Breast epithelium (tissue), 4 donors: ENCODE data around the gene CRELD1. TPM values are rescaled to one million over a fixed set of nuclear protein-coding genes. Genes with fewer than 3 reads are reported as not detected.

Experiments used
- DNase-seq, 2 donors: peaks; one replicate each; pipeline ENCODE4 v3.0.0-alpha.2; 2019; ENCODE audit warnings: low spot score in 2 of 2
- H3K27ac ChIP-seq, 2 donors: fragments of 200-600 bp; sonication (generic) in 1 of 2; one replicate each; pipeline ENCODE4 v1.5.1; 2016 to 2019; ENCODE audit warnings: mild to moderate bottlenecking in 1 of 2
- H3K27me3 ChIP-seq, 2 donors: fragments of 200-600 bp; sonication (generic) in 1 of 2; one replicate each; pipeline versions ENCODE4 v1.5.1 to v1.6.0; 2017 to 2019; ENCODE audit warnings: control low read depth in 1 of 2, mild to moderate bottlenecking in 1 of 2
- H3K36me3 ChIP-seq: fragments of 200-600 bp; one replicate; pipeline ENCODE4 v1.5.1; 2019
- H3K4me1 ChIP-seq, 2 donors: fragments of 200-600 bp; sonication (generic); one replicate each; pipeline ENCODE4 v1.5.1; 2016 to 2019; ENCODE audit warnings: control low read depth in 1 of 2
- H3K4me3 ChIP-seq, 3 donors: fragments of 200-600 bp; sonication (generic); 1 replicate in 2 of 3; 2 replicates in 1 of 3; pipeline ENCODE4 v1.5.1; 2016 to 2019; ENCODE audit warnings: mild to moderate bottlenecking in 3 of 3, moderate library complexity in 2 of 3
- H3K9me3 ChIP-seq, 2 donors: fragments of 200-600 bp; sonication (generic) in 1 of 2; one replicate each; pipeline ENCODE4 v1.5.1; 2016 to 2019; ENCODE audit warnings: control low read depth in 1 of 2
- intact Hi-C: fragments of 100-400 bp; cut with DNase I; formaldehyde crosslinking; loops from one replicate; pipeline ENCODE4 v1.15.1; 2023; ENCODE audit warnings: low total_unique reads
- total RNA-seq, 3 donors: library from RNA; depleted of rRNA; stranded (reverse); fragments of >200 nt; gene quantifications; one replicate each; pipeline ENCODE4 v1.1.0, GENCODE V29; 2016
- TF ChIP-seq, protein P1 (sequence below), 3 donors: fragments of 450-650 bp; IDR thresholded peaks; one replicate each; pipeline ENCODE4 v1.5.1; 2016 to 2017; ENCODE audit warnings: antibody characterized with exemption in 3 of 3, mild to moderate bottlenecking in 3 of 3, moderate library complexity in 3 of 3

CRELD1 gene
- total RNA-seq, 3 donors from 2014 or later: 33.6 to 52.4 (median 44.6) TPM

DNA sequence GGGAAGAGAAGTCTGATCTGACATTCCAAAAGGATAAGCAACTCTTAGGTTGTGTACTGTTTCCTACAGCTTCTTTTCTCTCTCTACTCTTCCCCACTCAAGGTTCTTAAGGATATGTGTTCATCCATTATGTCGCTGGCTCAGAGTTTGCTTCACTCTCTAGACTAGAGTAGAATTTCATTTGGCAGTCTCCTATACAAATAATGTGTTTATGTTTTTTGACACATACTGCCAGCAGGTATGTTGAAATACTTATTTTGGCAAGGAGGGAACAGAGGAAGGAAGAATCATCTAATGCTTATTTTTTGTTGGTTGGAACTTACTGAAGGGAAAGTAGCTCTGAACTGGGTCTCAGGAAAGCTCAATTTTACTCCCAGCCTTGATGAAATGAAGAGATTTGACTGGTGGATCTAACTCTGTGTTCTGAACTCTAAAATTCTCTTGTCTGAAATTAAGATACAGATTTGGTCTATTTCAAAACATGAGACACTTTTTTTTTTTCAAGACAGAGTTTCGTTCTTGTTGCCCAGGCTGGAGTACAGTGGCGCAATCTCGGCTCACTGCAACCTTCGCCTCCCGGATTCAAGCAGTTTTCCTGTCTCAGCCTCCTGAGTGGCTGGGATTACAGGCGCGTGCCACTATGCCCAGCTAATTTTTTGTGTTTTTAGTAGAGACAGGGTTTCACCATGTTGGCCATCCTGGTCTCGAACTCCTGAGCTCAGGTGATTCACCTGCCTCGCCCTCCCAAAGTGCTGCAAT, 60.6 kb downstream of the CRELD1 start:
- no peaks in the 10 kb centered on the region for H3K4me1 ChIP-seq
- no peaks in the 10 kb centered on the region for H3K9me3 ChIP-seq
- peak in 1 of 2 donors; percentile 7 for DNase-seq
- intact Hi-C loops: no loop called here
- TF ChIP-seq, protein P1, sequence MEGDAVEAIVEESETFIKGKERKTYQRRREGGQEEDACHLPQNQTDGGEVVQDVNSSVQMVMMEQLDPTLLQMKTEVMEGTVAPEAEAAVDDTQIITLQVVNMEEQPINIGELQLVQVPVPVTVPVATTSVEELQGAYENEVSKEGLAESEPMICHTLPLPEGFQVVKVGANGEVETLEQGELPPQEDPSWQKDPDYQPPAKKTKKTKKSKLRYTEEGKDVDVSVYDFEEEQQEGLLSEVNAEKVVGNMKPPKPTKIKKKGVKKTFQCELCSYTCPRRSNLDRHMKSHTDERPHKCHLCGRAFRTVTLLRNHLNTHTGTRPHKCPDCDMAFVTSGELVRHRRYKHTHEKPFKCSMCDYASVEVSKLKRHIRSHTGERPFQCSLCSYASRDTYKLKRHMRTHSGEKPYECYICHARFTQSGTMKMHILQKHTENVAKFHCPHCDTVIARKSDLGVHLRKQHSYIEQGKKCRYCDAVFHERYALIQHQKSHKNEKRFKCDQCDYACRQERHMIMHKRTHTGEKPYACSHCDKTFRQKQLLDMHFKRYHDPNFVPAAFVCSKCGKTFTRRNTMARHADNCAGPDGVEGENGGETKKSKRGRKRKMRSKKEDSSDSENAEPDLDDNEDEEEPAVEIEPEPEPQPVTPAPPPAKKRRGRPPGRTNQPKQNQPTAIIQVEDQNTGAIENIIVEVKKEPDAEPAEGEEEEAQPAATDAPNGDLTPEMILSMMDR (IDR thresholded peaks at IDR 0.05): no peak
- H3K27ac ChIP-seq: peak overlapping the region; percentile 68 to 69
- no peaks in the 10 kb centered on the region for H3K27me3 ChIP-seq
- H3K4me3 ChIP-seq: no peak overlapping the region
- no peaks in the 10 kb centered on the region for H3K36me3 ChIP-seq

Other genes starting within 250 kb of the CRELD1 start
- not detected for gene CPNE9, start 230.0 kb upstream of the CRELD1 start, total RNA-seq
- 10 to 100 TPM; 14.7 to 19.7 (median 19.3) TPM for gene BRPF1, start 202.1 kb upstream of the CRELD1 start, total RNA-seq
- gene OGG1, start 183.9 kb upstream of the CRELD1 start, total RNA-seq: 10 to 100 TPM; 21.3 to 33.4 (median 23.3) TPM
- gene CAMK1, start 163.9 kb upstream of the CRELD1 start, total RNA-seq: 10 to 100 TPM; 25.2 to 58.7 (median 40.0) TPM
- 10 to 100 TPM; 66.1 to 73.4 (median 70.1) TPM for gene TADA3, start 141.4 kb upstream of the CRELD1 start, total RNA-seq
- gene ARPC4, start 140.8 kb upstream of the CRELD1 start, total RNA-seq: 100 to 1,000 TPM; 116 to 163 (median 117) TPM
- 10 to 100 TPM; 63.1 to 76.7 (median 72.3) TPM for gene TTLL3, start 123.6 kb upstream of the CRELD1 start, total RNA-seq
- 10 to 100 TPM; 33.4 to 41.3 (median 38.3) TPM for gene RPUSD3, start 89.8 kb upstream of the CRELD1 start, total RNA-seq
- gene CIDEC, start 53.6 kb upstream of the CRELD1 start, total RNA-seq: 1,000 to 10,000 TPM in 1 of 3 donors, 100 to 1,000 TPM in 1, 10 to 100 TPM in 1; 92.3 to 1,697 (median 153) TPM
- 10 to 100 TPM; 34.1 to 73.1 (median 56.5) TPM for gene JAGN1, start 43.2 kb upstream of the CRELD1 start, total RNA-seq
- gene IL17RE, start 31.0 kb upstream of the CRELD1 start, total RNA-seq: 10 to 100 TPM; 11.5 to 22.0 (median 11.7) TPM
- gene IL17RC, start 16.7 kb upstream of the CRELD1 start, total RNA-seq: 100 to 1,000 TPM in 1 of 3 donors, 10 to 100 TPM in 2; 59.6 to 119 (median 90.6) TPM
- 1 to 10 TPM in 2 of 3 donors, under 1 TPM in 1; 0.64 to 2.8 (median 2.0) TPM for gene PRRT3, start 18.6 kb downstream of the CRELD1 start, total RNA-seq
- gene EMC3, start 53.0 kb downstream of the CRELD1 start, total RNA-seq: 10 to 100 TPM; 38.3 to 88.5 (median 42.9) TPM
- 10 to 100 TPM in 1 of 3 donors, 1 to 10 TPM in 2; 3.7 to 12.9 (median 6.2) TPM for gene FANCD2, start 92.6 kb downstream of the CRELD1 start, total RNA-seq
- not detected for gene FANCD2OS, start 174.4 kb downstream of the CRELD1 start, total RNA-seq
- 100 to 1,000 TPM; 119 to 144 (median 119) TPM for gene BRK1, start 181.8 kb downstream of the CRELD1 start, total RNA-seq
- gene VHL, start 207.9 kb downstream of the CRELD1 start, total RNA-seq: 10 to 100 TPM; 31.8 to 44.6 (median 40.0) TPM
- 1 to 10 TPM; 3.4 to 7.2 (median 5.1) TPM for gene IRAK2, start 231.1 kb downstream of the CRELD1 start, total RNA-seq